Measurements from ENCODE around the gene SLC25A45.

Gene SLC25A45

DNA sequence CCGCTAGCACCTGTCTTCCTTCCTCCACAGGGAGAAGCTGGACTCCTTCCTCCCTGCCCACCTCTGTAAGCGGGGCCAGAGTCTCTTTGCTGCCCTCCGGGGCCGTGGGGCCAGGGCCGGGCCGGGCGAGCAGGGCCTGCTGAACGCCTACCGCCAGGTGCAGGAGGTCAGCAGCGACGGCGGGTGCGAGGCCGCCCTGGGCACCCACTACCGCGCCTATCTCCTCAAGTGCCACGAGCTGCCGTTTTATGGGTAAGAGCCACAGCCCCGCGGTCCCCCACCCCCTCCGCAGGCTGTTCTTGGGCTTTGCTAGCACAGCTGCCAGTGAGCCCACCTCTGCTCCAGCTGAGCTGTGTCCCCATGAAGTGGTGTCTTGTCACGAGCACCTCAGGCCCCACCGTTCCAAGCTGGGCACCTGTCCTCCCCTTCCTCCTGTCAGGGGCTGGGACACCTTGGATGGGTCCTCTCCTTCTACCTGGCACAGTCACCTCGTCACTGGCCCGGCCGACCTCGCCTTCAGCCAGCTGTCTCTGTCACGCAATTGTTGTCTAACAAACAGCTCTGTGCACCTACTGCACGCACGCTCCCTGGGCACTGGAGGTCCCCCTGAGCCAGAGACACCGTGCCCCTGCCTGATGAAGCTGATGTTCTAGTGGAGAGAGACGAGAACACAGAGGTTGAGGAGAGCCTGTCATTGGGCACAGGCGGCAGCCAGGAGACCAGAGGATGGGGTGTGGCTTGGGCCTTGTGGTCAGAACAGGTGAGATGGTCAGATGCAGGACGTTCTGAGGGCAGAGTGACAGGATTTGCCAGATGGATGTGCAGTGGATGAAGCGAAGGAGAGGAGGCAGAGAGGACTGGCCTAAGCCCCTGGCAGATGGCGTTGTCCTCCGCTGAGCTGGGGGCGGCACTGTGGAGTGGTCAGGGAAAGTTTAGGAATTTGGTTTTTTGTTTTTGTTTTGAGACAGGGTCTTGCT, 14.6 kb upstream of the SLC25A45 start:
- H3K4me3 ChIP-seq (ENCODE audit: control insufficient read depth, low read depth, low read length): no peak overlapping the region
- no peak for DNase-seq (ENCODE audit: low read depth)
- TF ChIP-seq, protein P1, sequence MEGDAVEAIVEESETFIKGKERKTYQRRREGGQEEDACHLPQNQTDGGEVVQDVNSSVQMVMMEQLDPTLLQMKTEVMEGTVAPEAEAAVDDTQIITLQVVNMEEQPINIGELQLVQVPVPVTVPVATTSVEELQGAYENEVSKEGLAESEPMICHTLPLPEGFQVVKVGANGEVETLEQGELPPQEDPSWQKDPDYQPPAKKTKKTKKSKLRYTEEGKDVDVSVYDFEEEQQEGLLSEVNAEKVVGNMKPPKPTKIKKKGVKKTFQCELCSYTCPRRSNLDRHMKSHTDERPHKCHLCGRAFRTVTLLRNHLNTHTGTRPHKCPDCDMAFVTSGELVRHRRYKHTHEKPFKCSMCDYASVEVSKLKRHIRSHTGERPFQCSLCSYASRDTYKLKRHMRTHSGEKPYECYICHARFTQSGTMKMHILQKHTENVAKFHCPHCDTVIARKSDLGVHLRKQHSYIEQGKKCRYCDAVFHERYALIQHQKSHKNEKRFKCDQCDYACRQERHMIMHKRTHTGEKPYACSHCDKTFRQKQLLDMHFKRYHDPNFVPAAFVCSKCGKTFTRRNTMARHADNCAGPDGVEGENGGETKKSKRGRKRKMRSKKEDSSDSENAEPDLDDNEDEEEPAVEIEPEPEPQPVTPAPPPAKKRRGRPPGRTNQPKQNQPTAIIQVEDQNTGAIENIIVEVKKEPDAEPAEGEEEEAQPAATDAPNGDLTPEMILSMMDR (IDR thresholded peaks at IDR 0.05; ENCODE audit: control insufficient read depth, insufficient read depth, low read depth, low read length, missing control alignments): no peak

GRCh38 chr11:65395961-65396530, 13.6 kb upstream of the SLC25A45 start:
- no peak overlapping the region for H3K4me3 ChIP-seq (ENCODE audit: control insufficient read depth, low read depth, low read length)
- no peak for DNase-seq (ENCODE audit: low read depth)
- TF ChIP-seq, protein P1 (IDR thresholded peaks at IDR 0.05; ENCODE audit: control insufficient read depth, insufficient read depth, low read depth, low read length, missing control alignments): no peak

- DNase-seq (ENCODE audit: low read depth): no peak
- no peak overlapping the region for H3K4me3 ChIP-seq (ENCODE audit: control insufficient read depth, low read depth, low read length)
- TF ChIP-seq, protein P1 (IDR thresholded peaks at IDR 0.05; ENCODE audit: control insufficient read depth, insufficient read depth, low read depth, low read length, missing control alignments): no peak
These were observed 11.7 kb upstream of the SLC25A45 start for GRCh38 chr11:65394125-65394536.

GRCh38 chr11:65393513-65394079, 11.2 kb upstream of the SLC25A45 start:
- TF ChIP-seq, protein P1 (IDR thresholded peaks at IDR 0.05; ENCODE audit: control insufficient read depth, insufficient read depth, low read depth, low read length, missing control alignments): no peak
- no peak for DNase-seq (ENCODE audit: low read depth)

DNA sequence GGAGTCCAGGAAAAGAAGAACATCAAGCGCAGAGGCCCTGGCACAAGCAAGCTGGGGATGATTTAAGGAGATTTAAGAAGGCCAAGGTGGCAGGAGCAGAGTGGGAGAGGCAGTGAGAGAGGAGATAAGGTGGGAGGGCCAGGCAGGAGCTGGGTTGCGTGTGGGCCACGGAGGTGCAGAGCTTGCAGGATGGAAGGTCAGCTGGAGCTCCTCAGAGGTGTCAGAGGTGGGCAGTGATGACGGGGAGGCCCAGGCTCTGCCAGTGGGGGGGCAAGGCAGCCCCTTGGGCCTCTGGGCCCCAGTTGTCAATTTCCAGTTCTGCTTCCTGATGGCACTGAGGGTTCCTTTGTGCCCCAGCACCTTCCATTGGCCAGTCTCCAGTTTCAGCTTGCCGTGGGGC, 10.5 kb upstream of the SLC25A45 start:
- TF ChIP-seq, protein P1 (IDR thresholded peaks at IDR 0.05; ENCODE audit: control insufficient read depth, insufficient read depth, low read depth, low read length, missing control alignments): no peak
- H3K4me3 ChIP-seq (ENCODE audit: control insufficient read depth, low read depth, low read length): no peak overlapping the region
- no peak for DNase-seq (ENCODE audit: low read depth)

More at GRCh38 chr11:65393513-65394079, 11.2 kb upstream of the SLC25A45 start:
- H3K4me3 ChIP-seq (ENCODE audit: control insufficient read depth, low read depth, low read length): no peak overlapping the region

- no peak for DNase-seq (ENCODE audit: low read depth)
- no peak overlapping the region for H3K4me3 ChIP-seq (ENCODE audit: control insufficient read depth, low read depth, low read length)
- TF ChIP-seq, protein P1 (IDR thresholded peaks at IDR 0.05; ENCODE audit: control insufficient read depth, insufficient read depth, low read depth, low read length, missing control alignments): no peak
These were observed 9.9 kb upstream of the SLC25A45 start for GRCh38 chr11:65392186-65392829.
